Bronchial epithelial cell (primary cell): ENCODE data around the gene CHRNA4. TPM values are rescaled to one million over a fixed set of nuclear protein-coding genes. Genes with fewer than 3 reads are reported as not detected.

ENCODE experiments used
- DNase-seq: peaks from one replicate; pipeline ENCODE4 v3.0.0-alpha.2; 2010; ENCODE audit warnings: low read depth
- FAIRE-seq: peaks from 2 replicates; lab custom pipeline; 2011; peaks lifted over from hg19 to GRCh38; lab: Jason Lieb, UNC
- H3K27me3 ChIP-seq: 2 replicates; pipeline ENCODE4 v1.5.1; 2011; ENCODE audit warnings: low read length; ENCODE audit not compliant: control insufficient read depth, insufficient read depth
- H3K36me3 ChIP-seq: 2 replicates; pipeline ENCODE4 v1.5.1; 2011; ENCODE audit warnings: low read length; ENCODE audit not compliant: control insufficient read depth, insufficient read depth
- H3K4me3 ChIP-seq: 2 replicates; pipeline ENCODE4 v1.5.1; 2011; ENCODE audit warnings: mild to moderate bottlenecking, low read depth, low read length, control low read depth
- total RNA-seq: library from RNA; depleted of rRNA; stranded (reverse); fragments of >200 nt; gene quantifications from 2 replicates; pipeline ENCODE4 v1.2.1, GENCODE V29; 2014
- TF ChIP-seq, protein P1 (sequence below): IDR thresholded peaks from 2 replicates; pipeline ENCODE4 v1.5.1; 2011; ENCODE audit warnings: mild to moderate bottlenecking, moderate library complexity, low read length, control low read depth, inconsistent platforms; ENCODE audit not compliant: insufficient read depth, severe bottlenecking

Gene CHRNA4
- total RNA-seq, 1 donor from 2014 or later: not detected

DNA sequence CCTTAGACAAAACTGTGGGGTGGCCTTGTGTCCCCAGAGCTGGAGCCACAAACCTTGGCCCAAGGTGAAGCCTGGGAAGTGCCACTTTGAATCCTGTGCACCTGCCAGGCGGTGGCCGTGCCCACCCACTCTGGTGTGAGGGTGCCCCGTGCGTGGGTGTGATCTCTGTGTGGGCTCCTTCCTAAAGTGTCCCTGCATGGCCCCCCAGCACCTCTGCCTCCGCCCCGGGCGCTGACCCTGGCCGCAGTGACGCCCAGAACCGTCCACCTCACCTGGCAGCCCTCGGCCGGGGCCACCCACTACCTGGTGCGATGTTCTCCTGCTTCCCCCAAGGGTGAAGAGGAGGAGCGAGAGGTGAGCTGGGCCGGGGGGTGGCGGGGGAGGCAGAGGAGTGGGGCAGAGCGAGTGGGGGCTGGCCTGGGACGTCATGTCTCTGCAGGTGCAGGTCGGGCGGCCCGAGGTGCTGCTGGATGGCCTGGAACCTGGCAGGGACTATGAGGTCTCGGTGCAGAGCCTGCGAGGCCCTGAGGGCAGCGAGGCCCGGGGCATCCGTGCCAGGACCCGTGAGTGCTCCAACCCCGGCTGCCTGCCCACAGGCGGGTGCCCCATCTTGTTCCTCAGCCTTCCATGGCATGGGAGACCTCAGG, 49.8 kb downstream of the CHRNA4 start:
- Histone ChIP-seq H3K27me3 (peaks cover 3% of the 10 kb centered on the region), H3K36me3 (no peaks in the 10 kb centered on the region), H3K4me3 (no peak overlapping the region)
- TF ChIP-seq, protein P1, sequence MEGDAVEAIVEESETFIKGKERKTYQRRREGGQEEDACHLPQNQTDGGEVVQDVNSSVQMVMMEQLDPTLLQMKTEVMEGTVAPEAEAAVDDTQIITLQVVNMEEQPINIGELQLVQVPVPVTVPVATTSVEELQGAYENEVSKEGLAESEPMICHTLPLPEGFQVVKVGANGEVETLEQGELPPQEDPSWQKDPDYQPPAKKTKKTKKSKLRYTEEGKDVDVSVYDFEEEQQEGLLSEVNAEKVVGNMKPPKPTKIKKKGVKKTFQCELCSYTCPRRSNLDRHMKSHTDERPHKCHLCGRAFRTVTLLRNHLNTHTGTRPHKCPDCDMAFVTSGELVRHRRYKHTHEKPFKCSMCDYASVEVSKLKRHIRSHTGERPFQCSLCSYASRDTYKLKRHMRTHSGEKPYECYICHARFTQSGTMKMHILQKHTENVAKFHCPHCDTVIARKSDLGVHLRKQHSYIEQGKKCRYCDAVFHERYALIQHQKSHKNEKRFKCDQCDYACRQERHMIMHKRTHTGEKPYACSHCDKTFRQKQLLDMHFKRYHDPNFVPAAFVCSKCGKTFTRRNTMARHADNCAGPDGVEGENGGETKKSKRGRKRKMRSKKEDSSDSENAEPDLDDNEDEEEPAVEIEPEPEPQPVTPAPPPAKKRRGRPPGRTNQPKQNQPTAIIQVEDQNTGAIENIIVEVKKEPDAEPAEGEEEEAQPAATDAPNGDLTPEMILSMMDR: no peak
- FAIRE-seq (no peak), DNase-seq (no peak)

DNA sequence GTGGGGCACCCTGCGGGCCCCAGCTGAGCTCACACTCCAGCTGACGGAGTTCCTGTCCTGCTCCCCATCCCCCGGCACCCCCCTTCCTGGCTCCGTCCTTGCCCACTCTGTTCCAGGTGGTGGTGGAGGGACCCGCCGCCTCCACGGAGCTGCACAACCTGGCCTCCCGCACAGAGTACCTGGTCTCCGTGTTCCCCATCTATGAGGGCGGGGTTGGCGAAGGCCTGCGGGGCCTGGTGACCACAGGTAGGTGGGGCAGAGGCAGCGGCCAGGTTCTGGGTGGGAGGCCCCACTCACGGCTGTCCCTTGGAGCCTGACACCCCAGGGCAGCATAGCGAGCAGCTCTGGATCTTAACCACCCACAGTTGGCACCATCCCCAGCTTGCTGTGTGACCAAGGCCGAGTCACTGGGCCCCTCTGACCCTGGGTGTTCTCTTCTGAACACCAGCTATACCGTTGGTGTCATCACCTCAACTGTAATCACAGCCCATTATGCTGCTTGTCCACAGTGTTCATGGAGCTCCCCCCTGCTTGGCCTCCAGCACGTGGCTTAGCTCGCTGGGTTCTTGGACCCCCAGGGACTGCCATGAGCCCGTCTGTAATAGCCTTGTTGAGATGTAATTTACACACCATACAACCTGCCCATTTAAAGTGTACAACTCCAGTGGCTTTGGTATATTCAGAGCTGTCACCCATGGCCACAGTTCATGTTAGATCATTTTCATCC, 50.7 kb downstream of the CHRNA4 start:
- Histone ChIP-seq H3K27me3 (peaks cover 3% of the 10 kb centered on the region), H3K36me3 (no peaks in the 10 kb centered on the region), H3K4me3 (no peak overlapping the region)
- no peak for DNase-seq
- FAIRE-seq: no peak
- TF ChIP-seq, protein P1: no peak

- TF ChIP-seq, protein P1: peak; percentile 81
- FAIRE-seq (no peak), DNase-seq (no peak)
These were observed 51.7 kb downstream of the CHRNA4 start for GRCh38 chr20:63309261-63310071.

DNA sequence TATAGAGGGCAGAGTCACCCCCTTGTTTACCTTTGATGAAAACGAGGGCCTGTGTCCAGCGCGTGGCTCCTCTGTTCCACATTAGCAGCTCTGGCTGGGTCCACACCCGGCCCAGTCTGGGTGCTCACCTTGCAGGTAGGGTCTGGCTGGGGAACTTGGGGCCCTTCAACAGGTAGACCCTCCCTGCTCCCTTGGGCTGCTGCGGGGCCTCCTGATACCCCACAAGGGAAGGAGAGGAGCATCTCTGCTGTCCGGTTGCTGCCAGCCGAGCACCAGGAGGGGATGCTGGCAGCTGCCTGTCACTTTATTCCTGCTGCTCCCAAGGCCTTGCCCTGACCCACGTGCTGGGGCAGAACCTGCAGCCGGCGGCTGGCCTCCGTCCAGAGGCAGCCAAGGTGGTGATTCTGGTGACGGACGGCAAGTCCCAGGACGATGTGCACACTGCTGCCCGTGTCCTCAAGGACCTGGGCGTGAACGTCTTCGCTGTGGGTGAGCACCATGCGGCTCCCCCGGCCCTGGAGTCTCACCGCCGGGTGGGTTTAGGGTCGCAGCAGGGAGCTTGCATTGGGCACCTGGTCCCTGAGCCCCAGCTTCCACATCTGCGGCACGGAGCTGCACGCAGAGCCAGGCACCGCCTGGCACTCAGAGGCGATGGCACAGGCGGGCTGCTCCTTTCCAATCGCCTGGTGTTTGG, 52.8 kb downstream of the CHRNA4 start:
- DNase-seq (no peak), FAIRE-seq (no peak)
- H3K36me3 ChIP-seq: no peaks in the 10 kb centered on the region
- H3K4me3 ChIP-seq: no peak overlapping the region
- peaks cover 7% of the 10 kb centered on the region for H3K27me3 ChIP-seq
- TF ChIP-seq, protein P1: no peak

More at GRCh38 chr20:63309261-63310071, 51.7 kb downstream of the CHRNA4 start:
- no peaks in the 10 kb centered on the region for H3K36me3 ChIP-seq
- no peak overlapping the region for H3K4me3 ChIP-seq
- peaks cover 7% of the 10 kb centered on the region for H3K27me3 ChIP-seq

GRCh38 chr20:63307538-63308217, 53.5 kb downstream of the CHRNA4 start:
- DNase-seq: no peak
- no peak overlapping the region for H3K4me3 ChIP-seq
- no peaks in the 10 kb centered on the region for H3K36me3 ChIP-seq
- TF ChIP-seq, protein P1: no peak
- H3K27me3 ChIP-seq: peaks cover 7% of the 10 kb centered on the region
- no peak for FAIRE-seq
